Left hindlimb (tissue), 1 donor: Measurements from ENCODE around the gene RBMXL2.

Experiments
- DNase-seq: peaks from one replicate; pipeline ENCODE4 v3.0.0-alpha.2; 2018

The RBMXL2 gene

DNA sequence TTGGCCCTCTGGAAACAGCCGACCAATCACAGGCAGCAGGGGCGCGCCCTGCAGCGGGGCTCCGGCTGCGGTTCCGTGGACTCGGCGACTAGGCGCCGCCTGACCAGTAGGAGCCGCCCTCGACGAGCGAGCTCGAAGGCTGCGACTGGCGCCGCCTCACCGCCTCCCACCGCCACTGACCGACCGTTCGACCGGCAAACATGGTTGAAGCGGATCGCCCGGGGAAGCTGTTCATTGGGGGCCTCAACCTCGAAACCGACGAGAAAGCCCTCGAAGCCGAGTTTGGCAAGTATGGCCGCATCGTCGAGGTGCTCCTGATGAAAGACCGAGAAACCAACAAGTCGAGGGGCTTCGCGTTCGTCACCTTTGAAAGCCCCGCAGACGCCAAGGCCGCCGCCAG lies at the start of gene RBMXL2:
RBMXL2 (plus strand) TSS at position 78 of the 400 bp plus-strand sequence; CDS start at position 201, 123 bp downstream.
- DNase-seq: no peak

DNA sequence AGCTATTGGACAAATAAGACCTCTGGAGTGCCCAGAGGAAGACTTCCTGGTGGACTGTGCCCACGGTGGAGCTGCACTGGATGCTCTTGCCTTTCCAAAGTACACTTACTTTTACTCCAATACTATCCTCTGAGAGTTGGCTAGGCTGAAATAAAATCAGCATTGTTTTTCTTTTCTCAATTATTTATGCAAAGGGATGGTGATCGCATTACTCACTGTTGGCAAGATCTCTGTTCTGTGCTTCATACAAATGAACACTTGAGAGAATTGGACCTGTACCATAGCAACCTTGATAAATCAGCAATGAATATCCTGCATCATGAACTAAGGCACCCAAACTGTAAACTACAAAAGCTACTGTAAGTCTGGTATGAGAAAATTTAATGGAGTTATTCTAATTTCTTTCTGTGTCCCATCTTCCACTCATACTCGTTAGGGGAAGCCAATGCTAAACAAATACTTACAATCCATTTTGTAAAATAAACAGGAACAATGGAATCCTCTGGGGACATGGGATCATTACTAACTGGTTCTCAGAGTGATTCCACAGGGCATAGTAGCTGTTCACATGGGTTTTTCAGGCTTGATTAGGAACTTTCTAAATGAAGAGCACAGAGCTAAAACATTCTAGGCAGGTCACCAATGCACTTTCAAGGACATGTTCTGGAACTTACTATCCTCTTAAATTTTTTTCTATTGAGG lies 42.2 kb upstream of the RBMXL2 start:
- no peak for DNase-seq

DNA sequence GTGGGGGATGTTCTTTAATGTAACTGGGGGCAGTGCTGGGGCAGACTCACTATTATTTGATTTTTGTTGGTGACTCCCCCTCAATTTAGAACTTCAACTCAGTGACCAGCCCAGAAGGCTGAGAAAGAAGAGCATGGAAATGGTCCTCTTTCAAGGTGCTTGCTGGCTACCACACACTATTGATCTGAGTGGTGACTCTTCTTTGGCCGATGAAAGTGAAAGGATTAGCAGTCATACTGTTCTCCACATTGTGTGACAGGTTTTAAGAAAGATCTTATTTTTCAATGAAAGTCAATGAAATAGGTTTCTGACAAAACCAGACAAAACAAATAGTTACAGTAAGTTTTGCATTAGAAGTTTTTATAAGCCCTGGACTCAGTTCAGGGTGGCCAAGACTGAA lies 38.6 kb upstream of the RBMXL2 start:
- no peak for DNase-seq

DNA sequence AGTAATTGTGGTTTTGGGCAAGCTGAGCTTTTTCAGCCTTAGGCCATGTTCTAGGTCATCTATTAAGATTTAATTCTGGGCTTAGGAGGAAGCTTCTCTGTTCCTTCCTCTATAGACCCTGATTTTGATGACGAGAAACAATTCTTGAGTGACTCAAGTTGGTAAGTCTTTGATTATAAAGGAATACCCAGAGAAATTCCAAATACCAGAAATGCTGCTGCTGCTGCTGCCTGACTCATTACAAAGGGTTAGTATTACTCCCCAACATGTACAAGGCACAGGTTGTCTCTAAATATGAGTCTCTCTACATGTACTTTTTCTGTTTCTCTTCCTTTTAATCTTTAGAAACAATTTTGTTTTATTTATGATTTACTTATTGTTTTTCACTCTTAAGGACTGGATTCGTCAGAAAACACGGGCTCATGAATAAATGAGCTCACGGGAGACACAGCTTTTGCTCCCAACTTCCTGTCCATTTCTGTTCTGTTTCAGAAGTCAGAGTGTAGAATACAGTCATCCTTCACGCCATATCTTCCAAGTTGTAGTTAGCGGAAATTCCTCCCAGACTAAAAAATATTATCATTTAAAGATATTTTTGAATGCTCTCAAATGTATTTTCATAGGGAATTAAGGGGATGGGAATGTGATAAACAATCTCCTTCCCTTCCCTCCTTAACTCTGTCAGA lies 31.8 kb upstream of the RBMXL2 start:
- DNase-seq: no peak

DNA sequence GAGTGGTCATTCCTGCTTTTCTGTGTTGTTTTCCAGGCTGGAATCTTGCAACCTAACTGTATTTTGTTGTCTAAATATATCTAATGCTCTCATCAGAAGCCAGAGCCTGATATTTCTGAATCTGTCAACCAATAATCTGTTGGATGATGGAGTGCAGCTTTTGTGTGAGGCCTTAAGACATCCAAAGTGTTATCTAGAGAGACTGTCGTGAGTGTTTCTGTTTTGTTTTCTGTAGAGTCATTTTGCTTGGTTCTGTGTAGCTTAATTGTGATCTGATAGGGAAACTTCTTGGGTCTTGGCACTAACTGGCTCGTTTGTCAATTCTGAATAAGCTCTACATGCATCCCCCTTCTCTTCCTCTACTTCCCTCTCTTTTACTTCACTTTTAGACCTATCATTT lies 31.2 kb upstream of the RBMXL2 start:
- DNase-seq: no peak

DNA sequence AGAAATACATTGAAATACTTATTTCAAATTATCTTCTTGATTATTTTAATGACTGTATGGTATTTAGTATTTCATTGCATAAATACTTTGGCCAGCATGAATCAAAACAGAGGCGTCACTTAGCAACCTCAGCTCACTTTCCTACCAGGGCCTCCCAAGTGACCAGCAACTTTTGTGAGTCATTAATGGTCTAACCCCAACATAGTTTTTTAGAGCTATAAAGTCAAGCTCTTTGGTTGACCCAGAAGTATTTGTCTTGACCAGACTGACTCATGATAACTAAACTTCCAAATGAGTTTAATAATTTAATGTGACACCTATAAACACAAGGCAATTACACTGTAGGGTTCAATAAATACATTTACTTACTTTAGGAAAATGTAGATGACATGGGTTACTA lies 27.9 kb upstream of the RBMXL2 start:
- DNase-seq: no peak

DNA sequence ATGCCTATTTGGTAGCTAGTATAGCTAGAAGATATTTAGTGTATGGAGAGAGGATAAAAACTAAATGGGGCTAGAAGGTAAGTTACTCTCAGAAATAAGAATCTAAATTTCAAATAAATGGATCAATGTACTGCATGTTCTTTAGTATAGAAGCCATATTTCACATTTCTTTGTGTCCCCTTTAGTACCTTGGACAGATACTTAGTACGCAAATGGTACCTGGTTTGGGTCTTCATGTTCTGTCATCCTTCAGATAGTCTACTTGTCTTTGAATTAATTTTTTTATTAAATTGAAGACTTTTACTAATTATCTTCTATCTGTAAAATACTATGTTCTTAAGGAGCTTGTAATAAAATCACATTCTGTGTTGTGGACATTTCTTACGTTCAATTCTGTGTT lies 26.3 kb upstream of the RBMXL2 start:
- no peak for DNase-seq

DNA sequence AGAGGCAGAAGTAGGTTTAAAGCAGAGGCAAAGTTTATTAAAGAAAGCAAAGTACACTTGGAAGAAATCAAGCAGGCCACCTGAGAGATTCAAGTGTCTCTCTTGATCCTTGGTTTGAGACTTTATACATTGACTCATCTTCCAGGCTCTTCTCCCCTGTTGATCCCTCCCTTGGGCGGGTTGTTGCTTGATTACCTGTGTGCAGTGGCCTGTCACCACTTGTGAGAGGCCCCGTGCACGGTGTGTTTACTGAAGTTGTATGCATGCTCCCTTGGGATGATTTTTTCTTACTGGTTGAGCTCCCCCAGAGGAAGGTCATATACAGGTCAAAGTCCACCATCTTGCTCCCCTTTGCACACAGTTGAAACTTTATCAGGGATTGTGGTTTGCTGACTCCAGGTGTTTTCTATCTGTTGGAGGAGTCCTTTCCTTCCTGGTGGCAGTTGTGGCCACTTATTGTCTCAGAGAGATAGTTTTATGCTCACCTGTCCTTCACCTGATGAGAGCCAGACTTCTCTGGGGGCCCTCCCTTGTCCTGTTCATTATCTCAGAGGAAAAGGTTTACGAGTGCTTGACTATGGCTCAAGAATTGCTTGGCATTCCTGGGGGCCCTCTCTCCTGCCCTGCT lies 16.3 kb upstream of the RBMXL2 start:
- no peak for DNase-seq

DNA sequence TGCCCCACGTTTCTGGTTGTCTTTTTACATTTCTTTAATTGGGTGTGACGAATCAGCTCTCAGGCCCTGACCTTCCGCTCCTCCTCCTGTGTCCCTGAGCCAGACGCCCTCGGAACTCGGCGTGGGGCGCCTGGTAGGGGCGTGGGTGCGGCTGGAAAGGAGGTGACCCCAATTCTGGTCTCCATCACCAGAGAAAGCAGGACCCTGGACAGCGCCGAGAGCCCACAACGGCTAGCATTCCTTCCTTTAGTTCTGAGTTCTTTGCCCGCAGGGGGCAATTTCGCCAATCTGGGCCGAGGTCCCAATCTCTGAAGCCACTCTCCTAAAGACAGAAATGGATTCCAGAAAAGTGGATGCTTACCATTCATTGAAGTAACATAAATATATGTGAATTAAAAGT lies 11.7 kb upstream of the RBMXL2 start:
- DNase-seq: no peak

DNA sequence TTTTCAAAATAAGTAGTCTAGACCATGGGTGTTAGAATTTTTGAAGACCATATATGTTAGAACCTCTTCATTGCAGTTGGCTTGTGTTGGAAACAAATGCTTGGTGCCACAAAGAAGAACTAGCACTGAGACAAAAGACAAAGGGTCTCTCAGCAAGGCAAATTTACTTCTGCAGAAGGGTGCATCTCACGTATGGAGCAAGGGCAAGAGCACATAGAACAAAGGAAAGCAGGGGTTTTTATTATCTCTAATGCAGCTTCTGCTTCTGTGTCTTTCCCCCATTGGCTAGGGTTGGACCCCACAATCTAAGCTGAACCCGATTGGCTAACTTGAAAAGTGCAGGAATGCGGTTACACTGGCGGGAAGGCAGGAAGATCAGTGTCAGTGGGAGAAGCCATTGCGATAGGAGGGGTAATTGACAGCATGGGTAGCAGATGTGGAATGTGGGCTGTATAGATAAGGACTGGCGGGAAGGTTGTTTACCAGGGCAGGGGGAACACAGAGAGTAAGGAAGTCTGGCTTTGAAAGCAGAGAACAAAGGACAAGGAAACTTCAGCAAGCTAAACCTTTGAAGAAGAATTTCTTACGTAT lies 9.2 kb upstream of the RBMXL2 start:
- DNase-seq: no peak

DNA sequence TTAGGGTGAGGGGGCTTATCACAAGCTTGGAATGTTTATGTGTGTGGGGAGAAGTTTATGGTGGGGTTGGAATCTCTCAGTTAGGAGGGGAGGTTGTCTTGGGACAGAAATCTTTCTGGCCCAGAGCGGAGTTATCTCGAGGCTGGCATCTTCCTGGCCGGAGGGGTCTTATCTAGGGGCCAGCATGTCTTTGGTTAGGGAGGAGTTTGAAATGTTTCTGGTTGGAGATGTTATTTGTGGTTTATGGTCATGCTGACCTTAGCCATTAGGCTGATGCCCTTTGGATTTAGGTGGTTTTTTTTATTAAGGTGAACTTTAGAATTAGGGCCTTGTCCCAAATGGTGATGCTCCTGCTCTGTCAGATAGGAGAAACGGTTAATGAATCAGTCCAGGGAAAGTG lies 7.9 kb upstream of the RBMXL2 start:
- no peak for DNase-seq

DNA sequence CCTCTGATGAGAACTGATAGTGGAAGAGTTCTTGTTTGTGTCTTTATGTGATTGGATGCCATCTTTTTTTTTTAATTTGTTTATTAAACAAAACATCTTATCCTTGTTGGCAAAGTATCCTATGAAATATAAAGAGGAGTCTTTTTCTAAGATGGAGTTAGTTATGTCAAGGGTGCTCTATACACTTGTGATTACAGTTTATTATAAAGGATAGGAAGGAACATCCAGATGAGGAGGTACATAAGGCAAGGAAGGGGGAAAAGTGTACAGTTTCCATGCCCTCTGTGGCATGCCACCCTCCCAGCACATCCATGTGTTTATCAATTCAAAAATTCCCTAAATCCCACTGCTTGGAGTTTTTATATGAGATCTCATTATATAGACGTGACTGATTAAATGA lies 7.4 kb upstream of the RBMXL2 start:
- no peak for DNase-seq

DNA sequence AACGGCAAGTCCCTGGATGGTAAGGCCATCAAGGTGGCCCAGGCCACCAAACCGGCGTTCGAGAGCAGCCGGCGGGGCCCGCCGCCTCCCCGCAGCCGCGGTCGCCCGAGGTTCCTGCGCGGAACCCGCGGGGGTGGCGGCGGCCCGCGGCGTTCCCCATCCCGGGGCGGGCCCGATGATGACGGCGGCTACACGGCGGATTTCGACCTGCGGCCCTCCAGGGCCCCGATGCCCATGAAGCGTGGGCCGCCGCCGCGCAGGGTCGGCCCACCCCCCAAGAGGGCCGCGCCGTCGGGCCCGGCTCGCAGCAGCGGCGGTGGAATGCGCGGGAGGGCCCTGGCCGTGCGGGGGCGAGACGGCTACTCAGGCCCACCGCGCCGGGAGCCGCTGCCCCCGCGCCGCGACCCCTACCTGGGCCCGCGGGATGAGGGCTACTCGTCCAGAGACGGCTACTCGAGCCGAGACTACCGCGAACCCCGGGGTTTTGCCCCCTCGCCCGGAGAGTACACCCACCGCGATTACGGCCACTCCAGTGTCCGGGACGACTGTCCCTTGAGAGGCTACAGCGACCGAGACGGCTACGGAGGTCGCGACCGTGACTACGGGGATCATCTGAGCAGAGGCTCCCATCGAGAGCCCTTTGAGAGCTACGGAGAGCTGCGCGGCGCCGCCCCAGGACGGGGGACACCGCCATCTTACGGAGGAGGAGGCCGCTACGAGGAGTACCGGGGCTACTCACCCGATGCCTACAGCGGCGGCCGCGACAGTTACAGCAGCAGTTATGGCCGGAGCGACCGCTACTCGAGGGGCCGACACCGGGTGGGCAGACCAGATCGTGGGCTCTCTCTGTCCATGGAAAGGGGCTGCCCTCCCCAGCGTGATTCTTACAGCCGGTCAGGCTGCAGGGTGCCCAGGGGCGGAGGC lies 792 bp downstream of the RBMXL2 start:
- DNase-seq: no peak

DNA sequence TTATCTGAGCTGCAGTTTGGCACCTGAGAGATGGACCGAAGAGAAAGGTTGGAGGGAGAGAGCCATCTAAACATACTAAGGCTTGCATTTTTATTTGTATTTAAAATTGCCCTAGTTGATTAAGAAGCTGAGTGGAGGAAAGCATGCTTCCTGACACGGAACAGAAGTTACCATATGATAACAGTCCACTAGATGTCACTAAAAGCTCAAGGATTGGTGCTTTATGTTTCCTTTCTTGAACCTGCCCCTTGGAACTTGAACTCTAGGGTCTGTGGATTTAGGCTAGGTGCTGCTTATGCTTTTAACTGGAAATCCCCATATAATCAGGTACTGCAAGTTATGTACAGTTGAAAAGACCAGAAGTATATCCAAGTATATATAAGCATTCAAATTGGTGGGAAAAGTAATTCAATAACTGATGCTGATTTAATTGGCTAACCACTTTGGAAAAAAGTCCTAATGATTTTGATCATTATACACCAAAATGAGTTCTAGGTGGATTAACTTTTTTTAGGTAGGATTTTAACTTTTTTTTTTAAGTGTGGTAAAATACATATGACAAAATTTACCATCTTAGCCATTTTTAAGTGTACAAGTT lies 9.5 kb downstream of the RBMXL2 start:
- no peak for DNase-seq

DNA sequence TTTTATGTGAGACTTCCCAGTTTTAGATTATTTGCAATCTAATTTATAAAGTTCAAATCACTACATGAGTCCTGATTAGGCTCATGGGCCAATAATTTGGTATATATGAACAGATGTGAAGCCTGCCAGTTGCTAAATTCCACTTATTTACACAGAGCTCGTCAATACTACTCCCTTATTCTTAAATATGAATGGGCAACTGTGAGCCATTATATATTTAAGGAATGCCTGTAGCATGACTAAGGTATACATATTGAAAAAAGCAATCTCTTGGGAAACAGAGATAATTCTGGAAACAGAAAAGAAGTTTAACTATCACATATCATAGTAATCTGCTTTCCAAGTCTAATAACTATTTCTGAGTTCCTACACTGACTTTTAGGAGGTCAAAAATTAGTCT lies 27.0 kb downstream of the RBMXL2 start:
- no peak for DNase-seq

DNA sequence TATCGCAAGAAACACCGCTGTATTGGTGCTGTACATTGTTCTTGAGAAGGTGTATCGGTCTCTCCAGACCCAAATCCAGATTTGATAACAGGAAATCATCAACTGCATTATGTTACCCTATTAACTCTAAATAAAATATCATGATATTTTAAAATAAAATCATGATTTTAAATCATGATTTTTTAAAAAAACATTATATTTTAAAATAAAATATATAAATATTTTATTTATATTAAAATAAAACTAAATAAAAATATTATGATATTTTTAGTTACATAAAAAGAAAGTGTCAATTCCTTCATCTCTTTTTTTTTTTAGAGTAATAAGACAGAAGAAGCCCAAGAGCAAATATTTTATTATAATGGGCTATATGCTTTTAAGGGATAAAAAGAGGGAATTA lies 27.6 kb downstream of the RBMXL2 start:
- DNase-seq: no peak

DNA sequence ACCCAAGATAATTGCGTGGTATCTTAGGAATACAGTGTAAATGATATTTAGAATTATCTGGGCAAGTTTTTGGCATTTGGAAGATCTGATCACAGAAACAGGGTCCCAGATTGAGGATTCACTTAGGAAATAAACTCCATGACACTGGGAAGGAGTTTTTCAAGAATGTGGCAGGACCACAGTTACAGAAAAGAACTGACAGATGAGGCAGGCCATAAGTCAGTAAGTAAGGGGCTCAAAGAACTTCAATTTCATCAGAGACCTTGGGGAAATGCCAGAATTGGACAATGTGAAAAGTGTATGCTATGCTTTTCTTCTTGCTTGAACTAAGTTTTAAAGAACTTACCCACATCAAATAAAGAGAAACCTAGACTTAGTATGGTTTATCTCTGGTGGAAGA lies 49.3 kb downstream of the RBMXL2 start:
- no peak for DNase-seq
